Testis (tissue), 2 donors: Measurements from ENCODE around the gene ITIH6.
"Not testable (repeated sequence)": the region's sequence is repeated elsewhere in the genome, so short reads cannot be mapped to it uniquely, and the experiment has no call there.

ENCODE experiments used
- POLR2A ChIP-seq: fragments of 450-650 bp; IDR thresholded peaks from one replicate; pipeline ENCODE4 v1.6.1; 2017; ENCODE audit warnings: antibody characterized with exemption, mild to moderate bottlenecking, moderate library complexity
- TF ChIP-seq, protein P1 (sequence below), 3 experiments: fragments of 450-650 bp in 2 of 3; fragments of 200-600 bp in 1 of 3; sonication (generic) in 1 of 3; IDR thresholded peaks; one replicate each; pipeline ENCODE4 v1.5.1; 2016 to 2019; ENCODE audit warnings: antibody characterized with exemption in 3 of 3, mild to moderate bottlenecking in 2 of 3, moderate library complexity in 1 of 3

DNA sequence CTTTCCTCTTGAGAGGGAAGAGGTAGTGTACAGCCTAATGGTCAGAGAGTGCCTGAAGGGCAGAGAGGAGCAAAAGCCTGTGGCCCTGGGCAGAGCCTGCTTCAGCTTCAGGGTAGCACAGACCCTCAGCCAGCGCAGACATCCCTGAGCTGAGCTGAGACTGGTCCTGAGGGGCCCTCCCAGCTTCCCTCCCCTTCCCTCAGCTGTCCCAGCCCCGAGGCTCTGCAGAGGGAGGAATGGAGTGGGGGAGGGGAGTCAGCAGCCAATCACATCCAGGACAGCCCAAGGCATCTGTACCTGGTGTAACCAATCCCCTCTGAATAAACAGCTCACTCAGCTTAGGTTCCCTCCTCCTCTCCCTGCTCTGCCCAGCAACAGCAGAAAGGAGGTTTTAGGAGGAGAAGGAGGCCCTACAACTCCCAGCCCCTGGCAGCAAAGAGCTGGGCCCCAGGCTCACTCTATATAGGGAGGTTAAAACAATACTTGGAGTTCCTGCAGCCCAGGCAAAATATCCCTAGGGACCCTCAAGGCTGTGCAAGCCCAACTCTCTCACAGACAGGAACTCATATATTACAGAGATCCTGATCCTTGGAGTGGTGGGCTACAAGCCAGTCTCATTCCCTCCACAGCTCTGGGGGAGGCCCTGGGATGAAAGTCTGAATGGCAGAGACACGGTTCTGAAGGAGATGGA lies 43.3 kb upstream of the ITIH6 start:
- TF ChIP-seq, protein P1, sequence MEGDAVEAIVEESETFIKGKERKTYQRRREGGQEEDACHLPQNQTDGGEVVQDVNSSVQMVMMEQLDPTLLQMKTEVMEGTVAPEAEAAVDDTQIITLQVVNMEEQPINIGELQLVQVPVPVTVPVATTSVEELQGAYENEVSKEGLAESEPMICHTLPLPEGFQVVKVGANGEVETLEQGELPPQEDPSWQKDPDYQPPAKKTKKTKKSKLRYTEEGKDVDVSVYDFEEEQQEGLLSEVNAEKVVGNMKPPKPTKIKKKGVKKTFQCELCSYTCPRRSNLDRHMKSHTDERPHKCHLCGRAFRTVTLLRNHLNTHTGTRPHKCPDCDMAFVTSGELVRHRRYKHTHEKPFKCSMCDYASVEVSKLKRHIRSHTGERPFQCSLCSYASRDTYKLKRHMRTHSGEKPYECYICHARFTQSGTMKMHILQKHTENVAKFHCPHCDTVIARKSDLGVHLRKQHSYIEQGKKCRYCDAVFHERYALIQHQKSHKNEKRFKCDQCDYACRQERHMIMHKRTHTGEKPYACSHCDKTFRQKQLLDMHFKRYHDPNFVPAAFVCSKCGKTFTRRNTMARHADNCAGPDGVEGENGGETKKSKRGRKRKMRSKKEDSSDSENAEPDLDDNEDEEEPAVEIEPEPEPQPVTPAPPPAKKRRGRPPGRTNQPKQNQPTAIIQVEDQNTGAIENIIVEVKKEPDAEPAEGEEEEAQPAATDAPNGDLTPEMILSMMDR (IDR thresholded peaks at IDR 0.05), result not testable (repeated sequence)
- TF ChIP-seq POLR2A, result not testable (repeated sequence)
